BJ (cell line): ENCODE results near the gene PLPPR2. TPM values are rescaled to one million over a fixed set of nuclear protein-coding genes. Genes with fewer than 3 reads are reported as not detected.

ENCODE experiments used
- CTCF ChIA-PET: fragments of 350-600 bp; formaldehyde crosslinking; extraction: SDS; loops from one replicate; lab custom pipeline; 2021; ENCODE audit warnings: antibody characterized with exemption, inconsistent platforms; lab: Yijun Ruan, JAX
- POLR2A ChIA-PET: fragments of 300-600 bp; sonication (Branson Sonifier 250); formaldehyde crosslinking; extraction: SDS; loops from one replicate; lab custom pipeline; 2021; ENCODE audit warnings: antibody characterized with exemption; lab: Charles Lee
- DNase-seq: peaks from one replicate; pipeline ENCODE4 v3.0.0-alpha.2; 2011; ENCODE audit warnings: low read depth
- H3K27me3 ChIP-seq: 2 replicates; pipeline ENCODE4 v1.6.0; 2011; ENCODE audit warnings: low read length; ENCODE audit not compliant: control insufficient read depth, insufficient read depth
- H3K36me3 ChIP-seq: 2 replicates; pipeline ENCODE4 v1.5.1; 2011; ENCODE audit warnings: low read length; ENCODE audit not compliant: control insufficient read depth, insufficient read depth
- H3K4me3 ChIP-seq: 2 replicates; pipeline ENCODE4 v1.5.1; 2011; ENCODE audit warnings: low read depth, mild to moderate bottlenecking, control low read depth, low read length
- CTCF ChIP-seq: IDR thresholded peaks from 2 replicates; pipeline ENCODE4 v1.5.1; 2011; ENCODE audit warnings: low read depth, mild to moderate bottlenecking, control low read depth, inconsistent platforms, low read length, moderate library complexity; ENCODE audit not compliant: insufficient read depth
- polyA plus RNA-seq: library from polyadenylated mRNA; depleted of rRNA; stranded (reverse); fragments of >200 nt; gene quantifications from 2 replicates; pipeline ENCODE4 v1.2.3, GENCODE V29; 2011

Gene PLPPR2
- polyA plus RNA-seq, 1 experiment, result 30.5 TPM

GRCh38 chr19:11322269-11323024, 32.8 kb upstream of the PLPPR2 start:
- no peak overlapping the region for H3K4me3 ChIP-seq
- no peak for TF ChIP-seq CTCF
- no peaks in the 10 kb centered on the region; the same call in 1 of the 2 replicates for H3K36me3 ChIP-seq
- no peak for DNase-seq
- ChIA-PET CTCF (interaction anchor here (0.6 to 1.2 kb wide), 5 partner anchors 16 to 59 kb away, joined by 3 to 4 read pairs (median 3); no protein-coding TSS in a partner anchor), POLR2A (no interaction called here)
- H3K27me3 ChIP-seq, result no peaks in the 10 kb centered on the region

GRCh38 chr19:11323601-11324078, 31.6 kb upstream of the PLPPR2 start:
- Histone ChIP-seq H3K36me3 (no peaks in the 10 kb centered on the region; the same call in 1 of the 2 replicates), H3K27me3 (no peaks in the 10 kb centered on the region), H3K4me3 (no peak overlapping the region)
- DNase-seq, result no peak
- ChIA-PET CTCF (interaction anchor here (0.7 to 1.9 kb wide), 6 partner anchors 13 to 96 kb away, joined by 3 to 8 read pairs (median 4); partner anchors contain the start of genes EPOR and RGL3), POLR2A (no interaction called here)
- TF ChIP-seq CTCF, result peak; percentile 25

GRCh38 chr19:11324079-11324661, 31.1 kb upstream of the PLPPR2 start:
- POLR2A ChIA-PET, result no interaction called here
- TF ChIP-seq CTCF, result no peak
- CTCF ChIA-PET, result interaction anchor here (0.6 to 1.9 kb wide), 9 partner anchors 13 to 158 kb away, joined by 3 to 8 read pairs (median 4); partner anchors contain the start of genes EPOR and RGL3
- Histone ChIP-seq H3K4me3 (no peak overlapping the region), H3K36me3 (no peaks in the 10 kb centered on the region; the same call in 1 of the 2 replicates), H3K27me3 (no peaks in the 10 kb centered on the region)
- peak; percentile 92 for DNase-seq

- no peaks in the 10 kb centered on the region for H3K27me3 ChIP-seq
- TF ChIP-seq CTCF, result no peak
- ChIA-PET CTCF (interaction anchor here (0.6 to 1.9 kb wide), 9 partner anchors 9 to 157 kb away, joined by 3 to 8 read pairs (median 4); partner anchors contain the start of genes EPOR, RAB3D and RGL3), POLR2A (no interaction called here)
- no peaks in the 10 kb centered on the region; the same call in none of the 2 replicates for H3K36me3 ChIP-seq
- no peak for DNase-seq
- no peak overlapping the region for H3K4me3 ChIP-seq
These were observed 30.4 kb upstream of the PLPPR2 start for GRCh38 chr19:11324748-11325389.
